Bronchial epithelial cell (primary cell): ENCODE measurements around the gene RECK. TPM values are rescaled to one million over a fixed set of nuclear protein-coding genes. Genes with fewer than 3 reads are reported as not detected.

ENCODE experiments used
- DNase-seq: peaks from one replicate; pipeline ENCODE4 v3.0.0-alpha.2; 2010; ENCODE audit warnings: low read depth
- FAIRE-seq: peaks from 2 replicates; lab custom pipeline; 2011; peaks lifted over from hg19 to GRCh38; lab: Jason Lieb, UNC
- H3K27me3 ChIP-seq: 2 replicates; pipeline ENCODE4 v1.5.1; 2011; ENCODE audit warnings: low read length; ENCODE audit not compliant: control insufficient read depth, insufficient read depth
- H3K36me3 ChIP-seq: 2 replicates; pipeline ENCODE4 v1.5.1; 2011; ENCODE audit warnings: low read length; ENCODE audit not compliant: control insufficient read depth, insufficient read depth
- H3K4me3 ChIP-seq: 2 replicates; pipeline ENCODE4 v1.5.1; 2011; ENCODE audit warnings: mild to moderate bottlenecking, low read depth, low read length, control low read depth
- CTCF ChIP-seq: IDR thresholded peaks from 2 replicates; pipeline ENCODE4 v1.5.1; 2011; ENCODE audit warnings: mild to moderate bottlenecking, moderate library complexity, low read length, control low read depth, inconsistent platforms; ENCODE audit not compliant: insufficient read depth, severe bottlenecking
- total RNA-seq: library from RNA; depleted of rRNA; stranded (reverse); fragments of >200 nt; gene quantifications from 2 replicates; pipeline ENCODE4 v1.2.1, GENCODE V29; 2014

The RECK gene
- total RNA-seq, 1 donor from 2014 or later: 1.3 TPM

- FAIRE-seq (no peak), DNase-seq (no peak)
- no peak for TF ChIP-seq CTCF
- Histone ChIP-seq H3K4me3 (no peak overlapping the region), H3K27me3 (peaks cover 2% of the 10 kb centered on the region), H3K36me3 (no peaks in the 10 kb centered on the region)
These were observed 84.0 kb downstream of the RECK start for GRCh38 chr9:36120705-36121104.

- no peaks in the 10 kb centered on the region for H3K36me3 ChIP-seq
- DNase-seq: no peak
- TF ChIP-seq CTCF: no peak
- FAIRE-seq: no peak
- H3K4me3 ChIP-seq: no peak overlapping the region
- peaks cover 2% of the 10 kb centered on the region for H3K27me3 ChIP-seq
These were observed 85.3 kb downstream of the RECK start for GRCh38 chr9:36121971-36122370.

- FAIRE-seq: no peak
- DNase-seq: no peak
These were observed 86.8 kb downstream of the RECK start for GRCh38 chr9:36123515-36123914.

GRCh38 chr9:36125062-36125855 lies 88.5 kb downstream of the RECK start:
- FAIRE-seq: no peak
- H3K4me3 ChIP-seq: no peak overlapping the region
- DNase-seq: no peak
- TF ChIP-seq CTCF: no peak
- no peaks in the 10 kb centered on the region for H3K36me3 ChIP-seq
- peaks cover 2% of the 10 kb centered on the region for H3K27me3 ChIP-seq

More at GRCh38 chr9:36123515-36123914, 86.8 kb downstream of the RECK start:
- no peaks in the 10 kb centered on the region for H3K36me3 ChIP-seq
- peaks cover 2% of the 10 kb centered on the region for H3K27me3 ChIP-seq
- H3K4me3 ChIP-seq: no peak overlapping the region
- TF ChIP-seq CTCF: no peak

GRCh38 chr9:36126016-36126730 lies 89.5 kb downstream of the RECK start:
- Histone ChIP-seq H3K36me3 (no peaks in the 10 kb centered on the region), H3K27me3 (no peaks in the 10 kb centered on the region), H3K4me3 (no peak overlapping the region)
- TF ChIP-seq CTCF: no peak
- DNase-seq (no peak), FAIRE-seq (no peak)
